ENCODE measurements around the gene LKAAEAR1. TPM values are rescaled to one million over a fixed set of nuclear protein-coding genes. Genes with fewer than 3 reads are reported as not detected.
A peak's percentile ranks its signal among the peaks of the same experiment; 100 is the strongest.

Gene LKAAEAR1
- total and polyA plus RNA-seq, 2 of the 13 experiments (the other 11 are each of a cell fraction or from before 2014, with no cell fraction given), result not detected

GRCh38 chr20:64055396-64055892 is 28.8 kb downstream of the LKAAEAR1 start (continued):
- TF ChIP-seq ZNF280D (CRISPR knock-in tag; IDR thresholded peaks at IDR 0.05) (0 out of 2 replicates have a peak, but pooled peaks have one; percentile 15), SATB2 (CRISPR knock-in tag; IDR thresholded peaks at IDR 0.05) (0 out of 2 replicates have a peak, but pooled peaks have one; percentile 39), MED13 (CRISPR knock-in tag; IDR thresholded peaks at IDR 0.05) (no peak), ETV5 (CRISPR knock-in tag; IDR thresholded peaks at IDR 0.05; ENCODE audit: borderline replicate concordance) (peak; percentile 55), ZNF501 (CRISPR knock-in tag; IDR thresholded peaks at IDR 0.05) (peak; percentile 11; the same call in 1 of the 2 replicates), EZH2 (conservative IDR thresholded peaks at IDR 0.05; ENCODE audit: low read depth, low read length) (no peak), ZNF18 (CRISPR knock-in tag; IDR thresholded peaks at IDR 0.05; ENCODE audit: insufficient replicate concordance) (peak; percentile 5), ZNF263 (CRISPR knock-in tag; IDR thresholded peaks at IDR 0.05) (peak; percentile 88), SAFB2 (CRISPR knock-in tag; IDR thresholded peaks at IDR 0.05; ENCODE audit: borderline replicate concordance, low read depth) (0 out of 2 replicates have a peak, but pooled peaks have one; percentile 41), ZNF580 (CRISPR knock-in tag; IDR thresholded peaks at IDR 0.05; ENCODE audit: borderline replicate concordance, low read depth) (0 out of 2 replicates have a peak, but pooled peaks have one; percentile 4), TEAD3 (CRISPR knock-in tag; optimal IDR thresholded peaks at IDR 0.05; ENCODE audit: borderline replicate concordance) (no peak), U2AF1 (optimal IDR thresholded peaks at IDR 0.05; ENCODE audit: low read depth, low read length) (peak; percentile 28), ZNF17 (CRISPR knock-in tag; IDR thresholded peaks at IDR 0.05) (no peak), KLF11 (CRISPR knock-in tag; IDR thresholded peaks at IDR 0.05) (0 out of 2 replicates have a peak, but pooled peaks have one; percentile 1), ZNF331 (CRISPR knock-in tag; IDR thresholded peaks at IDR 0.05) (no peak)

Measured in HepG2 (cell line).